Measurements from ENCODE around the gene CADM2.

DNA sequence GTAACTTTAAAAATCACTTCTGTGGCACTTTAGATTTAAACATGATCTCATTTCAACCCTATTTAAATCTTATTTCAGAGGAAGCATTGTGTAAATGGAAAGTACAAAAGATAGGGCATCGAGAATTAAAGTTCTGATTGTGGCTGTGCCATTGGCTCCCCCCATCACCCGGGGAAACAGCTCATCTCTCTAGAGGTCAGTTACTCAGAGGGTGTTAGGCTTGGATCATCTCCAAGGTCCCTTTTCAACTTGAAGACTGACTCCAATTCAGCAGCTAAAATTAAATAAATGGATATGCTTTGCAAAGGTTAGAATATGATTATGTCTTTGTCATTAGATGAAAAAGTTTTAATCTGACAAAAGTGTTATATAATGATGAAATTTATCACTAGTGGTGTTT is 20.1 kb downstream of the CADM2 start:
- TF ChIP-seq RAD21 (conservative IDR thresholded peaks at IDR 0.05), result no peak
- TF ChIP-seq, protein P1, sequence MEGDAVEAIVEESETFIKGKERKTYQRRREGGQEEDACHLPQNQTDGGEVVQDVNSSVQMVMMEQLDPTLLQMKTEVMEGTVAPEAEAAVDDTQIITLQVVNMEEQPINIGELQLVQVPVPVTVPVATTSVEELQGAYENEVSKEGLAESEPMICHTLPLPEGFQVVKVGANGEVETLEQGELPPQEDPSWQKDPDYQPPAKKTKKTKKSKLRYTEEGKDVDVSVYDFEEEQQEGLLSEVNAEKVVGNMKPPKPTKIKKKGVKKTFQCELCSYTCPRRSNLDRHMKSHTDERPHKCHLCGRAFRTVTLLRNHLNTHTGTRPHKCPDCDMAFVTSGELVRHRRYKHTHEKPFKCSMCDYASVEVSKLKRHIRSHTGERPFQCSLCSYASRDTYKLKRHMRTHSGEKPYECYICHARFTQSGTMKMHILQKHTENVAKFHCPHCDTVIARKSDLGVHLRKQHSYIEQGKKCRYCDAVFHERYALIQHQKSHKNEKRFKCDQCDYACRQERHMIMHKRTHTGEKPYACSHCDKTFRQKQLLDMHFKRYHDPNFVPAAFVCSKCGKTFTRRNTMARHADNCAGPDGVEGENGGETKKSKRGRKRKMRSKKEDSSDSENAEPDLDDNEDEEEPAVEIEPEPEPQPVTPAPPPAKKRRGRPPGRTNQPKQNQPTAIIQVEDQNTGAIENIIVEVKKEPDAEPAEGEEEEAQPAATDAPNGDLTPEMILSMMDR (IDR thresholded peaks at IDR 0.05; ENCODE audit: poor library complexity, severe bottlenecking), result no peak

All from neural cell (in vitro differentiated cells).